ENCODE measurements around the gene UST.

DNA sequence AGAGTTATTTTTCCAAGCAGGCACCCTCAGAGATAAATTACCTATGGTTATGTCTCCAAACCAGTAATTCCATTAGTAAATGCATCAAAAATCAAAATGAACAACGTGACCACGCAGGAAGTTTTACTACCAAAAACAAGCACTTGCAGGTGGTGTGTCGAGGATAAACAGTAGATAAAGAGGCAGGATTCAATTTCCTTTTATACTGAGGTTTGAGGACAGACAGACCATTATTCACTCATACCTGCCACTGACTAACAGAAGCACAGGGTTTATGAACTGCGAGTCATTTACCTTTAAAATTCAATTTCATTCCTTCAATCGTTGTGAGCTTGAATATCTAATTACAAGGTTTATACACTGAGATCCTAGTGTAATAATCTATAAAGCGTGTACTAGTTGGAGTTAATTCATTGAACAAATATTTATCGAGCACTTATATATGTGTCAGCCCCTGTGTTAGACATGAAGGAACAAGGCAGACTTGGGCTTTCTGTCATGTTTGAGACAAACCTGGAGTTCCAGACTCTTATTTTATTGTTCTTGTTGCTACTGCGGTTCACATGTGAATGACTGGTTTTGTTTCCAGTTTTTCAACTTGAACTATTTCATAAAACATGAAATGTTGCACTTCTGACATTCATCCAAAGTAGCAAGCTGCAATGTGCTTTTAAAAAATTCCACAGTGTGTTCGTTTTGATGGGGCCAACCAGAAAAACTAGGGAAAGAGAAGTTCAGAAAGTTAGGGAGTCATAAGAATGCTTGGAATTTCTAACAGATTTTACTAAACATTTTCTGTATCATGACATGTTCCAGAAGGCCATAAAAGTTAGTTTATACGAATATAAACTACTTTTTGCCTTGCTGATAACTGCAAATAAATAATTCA, 205.6 kb downstream of the UST start:
- no peak for TF ChIP-seq POLR2A (IDR thresholded peaks at IDR 0.05; ENCODE audit: low read length)
- no peak for TF ChIP-seq GATA1 (IDR thresholded peaks at IDR 0.05; ENCODE audit: low read depth, low read length)

Data from erythroblast (primary cell).